GM11168 (cell line): Measurements from ENCODE around the gene TTC29.

Experiments
- in situ Hi-C: fragments of 300-500 bp; cut with MboI; formaldehyde crosslinking; loops from one replicate; pipeline ENCODE4 v1.12.0; 2022; ENCODE audit warnings: low sequenced_read_pairs; ENCODE audit not compliant: unreplicated experiment

The TTC29 gene, protein sequence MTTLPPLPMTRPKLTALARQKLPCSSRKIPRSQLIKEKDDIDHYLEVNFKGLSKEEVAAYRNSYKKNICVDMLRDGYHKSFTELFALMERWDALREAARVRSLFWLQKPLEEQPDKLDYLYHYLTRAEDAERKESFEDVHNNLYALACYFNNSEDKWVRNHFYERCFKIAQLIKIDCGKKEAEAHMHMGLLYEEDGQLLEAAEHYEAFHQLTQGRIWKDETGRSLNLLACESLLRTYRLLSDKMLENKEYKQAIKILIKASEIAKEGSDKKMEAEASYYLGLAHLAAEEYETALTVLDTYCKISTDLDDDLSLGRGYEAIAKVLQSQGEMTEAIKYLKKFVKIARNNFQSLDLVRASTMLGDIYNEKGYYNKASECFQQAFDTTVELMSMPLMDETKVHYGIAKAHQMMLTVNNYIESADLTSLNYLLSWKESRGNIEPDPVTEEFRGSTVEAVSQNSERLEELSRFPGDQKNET

DNA sequence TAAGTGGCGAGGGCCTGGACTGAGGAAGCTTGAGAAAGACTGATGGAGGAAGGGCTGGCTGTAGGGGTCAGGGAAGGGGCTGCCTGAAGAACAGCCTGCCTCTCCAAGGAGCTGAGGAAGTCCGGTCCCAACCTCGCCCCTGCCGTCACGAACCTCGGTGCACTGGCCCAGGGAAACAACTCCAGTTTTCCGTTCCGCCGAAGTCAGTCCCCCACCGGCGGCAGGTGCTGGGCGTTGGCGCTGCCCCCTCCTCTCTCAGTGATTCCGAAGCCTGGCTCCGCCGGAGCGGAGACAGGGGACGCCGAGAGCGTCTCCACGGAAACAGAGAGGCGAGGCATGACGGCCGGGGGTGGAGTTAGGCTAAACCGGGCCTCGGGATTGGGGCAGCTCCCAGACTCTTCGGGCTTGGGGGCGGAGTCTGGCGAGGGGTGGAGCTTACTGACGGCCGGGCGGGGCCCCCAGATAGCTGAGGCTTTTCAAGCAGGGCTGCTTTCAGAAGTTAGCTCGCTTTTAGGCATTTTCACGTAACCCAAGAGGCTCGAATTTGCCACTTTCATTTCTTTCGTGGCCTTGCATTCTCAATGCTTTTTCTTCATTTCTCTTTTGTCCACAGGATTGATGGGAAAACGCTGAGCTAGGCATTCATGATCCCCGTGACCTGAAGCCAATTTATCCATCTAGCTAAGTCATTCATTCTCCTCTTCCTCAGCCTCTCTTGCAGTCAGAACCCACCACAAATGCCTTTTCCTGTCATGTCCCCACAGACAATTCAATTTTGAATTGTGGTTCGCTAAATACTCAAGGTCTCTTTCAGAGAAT, at the start of gene TTC29:
Gene TTC29 (minus strand): TSS at position 309 of the 819 bp plus-strand sequence. CDS start 5,969 bp downstream, outside the sequence.
- in situ Hi-C loops = no loop called here

DNA sequence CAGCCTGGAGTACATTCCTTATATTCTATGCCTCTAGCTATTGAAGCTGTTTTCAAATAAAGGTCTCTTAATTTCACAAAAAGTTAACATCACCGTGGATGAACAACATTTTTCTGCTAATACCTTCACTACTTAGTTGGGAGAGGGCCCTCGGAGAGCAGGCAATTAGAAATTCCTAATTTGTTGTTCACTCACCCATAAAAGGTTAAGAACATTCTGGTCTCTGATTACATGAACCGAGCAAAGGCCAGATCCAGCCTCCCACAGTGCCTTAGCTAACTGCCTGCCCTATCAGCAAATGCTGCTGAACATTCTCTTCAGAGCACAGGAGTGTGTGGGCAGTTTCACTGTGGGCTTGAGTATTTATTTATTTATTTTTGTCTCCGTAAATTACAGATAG, 36.0 kb upstream of the TTC29 start:
- in situ Hi-C loops = no loop called here

DNA sequence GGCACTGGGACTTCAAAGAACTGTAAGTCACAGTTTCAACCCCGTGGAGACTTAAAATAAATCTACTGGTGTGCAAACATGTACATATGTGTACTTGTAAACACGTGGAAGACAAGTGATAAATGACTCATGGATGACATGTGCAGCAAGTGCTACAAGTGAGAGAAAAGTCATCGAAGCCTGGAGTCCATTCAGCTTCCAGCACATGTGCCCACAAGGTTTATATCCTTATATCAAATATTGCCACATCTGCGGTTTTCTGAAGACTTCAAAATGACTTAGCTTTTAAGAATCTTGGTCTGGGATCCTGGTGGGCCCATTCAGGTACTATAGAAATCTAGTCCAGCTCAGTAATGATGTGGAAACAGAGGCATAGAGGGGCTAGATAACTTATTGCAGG, 33.0 kb upstream of the TTC29 start:
- in situ Hi-C loops = no loop called here

DNA sequence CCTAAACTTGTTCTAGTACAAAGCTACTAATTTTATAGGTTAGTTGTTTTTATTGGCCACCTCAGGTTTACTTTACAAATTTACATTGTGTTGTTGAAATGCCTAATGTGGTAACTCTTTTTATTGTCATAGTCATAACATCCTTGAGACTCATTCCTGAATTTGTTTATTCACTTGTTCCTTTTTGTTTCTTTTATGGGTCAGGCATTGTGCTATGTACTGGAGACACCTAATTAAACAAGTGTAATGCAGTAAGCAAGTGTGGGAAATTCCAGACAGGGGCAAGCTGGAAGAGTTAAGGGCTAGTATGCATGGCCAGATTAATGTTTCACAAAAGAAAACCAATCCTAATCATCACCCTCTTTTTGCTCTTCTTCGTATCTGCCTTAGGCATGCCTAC, 30.5 kb upstream of the TTC29 start:
- in situ Hi-C loops = no loop called here

DNA sequence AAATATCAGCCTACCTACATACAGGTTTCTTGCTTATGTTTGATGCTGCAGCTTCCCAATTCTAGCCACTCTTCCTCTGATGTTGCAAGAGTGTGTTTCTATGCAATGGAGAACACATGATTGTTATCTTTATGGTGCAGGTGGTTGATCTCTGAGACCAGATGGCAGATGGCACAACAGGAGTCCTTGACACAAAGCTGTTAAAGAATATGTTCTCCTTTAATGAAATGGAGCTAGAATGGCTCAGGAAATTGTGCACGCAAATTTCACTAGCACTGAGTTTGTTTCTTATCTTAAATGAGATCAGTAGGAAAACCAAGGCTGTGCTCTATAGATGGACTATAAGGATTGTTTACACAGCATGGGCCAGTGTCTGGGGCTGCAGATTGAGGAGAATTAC, 29.9 kb upstream of the TTC29 start:
- in situ Hi-C loops = no loop called here

DNA sequence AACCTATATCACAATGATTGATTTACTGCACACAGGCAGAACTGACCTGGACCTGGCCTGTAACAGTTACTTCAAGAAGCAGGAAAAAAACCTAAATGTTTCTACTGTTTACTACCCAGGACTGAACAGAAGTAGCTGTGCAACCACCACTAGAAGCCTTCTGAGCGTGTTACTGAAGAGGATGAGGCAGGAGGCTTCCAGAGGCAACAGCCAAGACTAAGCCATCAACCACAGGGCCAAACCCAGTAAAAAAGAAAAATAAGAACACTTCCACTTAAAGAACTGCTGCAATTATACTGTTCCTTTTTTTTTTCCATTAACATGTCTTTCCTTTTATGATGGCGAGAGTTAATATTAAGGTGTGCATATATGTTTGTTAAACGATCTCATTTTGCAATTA, 29.4 kb upstream of the TTC29 start:
- in situ Hi-C loops = no loop called here

DNA sequence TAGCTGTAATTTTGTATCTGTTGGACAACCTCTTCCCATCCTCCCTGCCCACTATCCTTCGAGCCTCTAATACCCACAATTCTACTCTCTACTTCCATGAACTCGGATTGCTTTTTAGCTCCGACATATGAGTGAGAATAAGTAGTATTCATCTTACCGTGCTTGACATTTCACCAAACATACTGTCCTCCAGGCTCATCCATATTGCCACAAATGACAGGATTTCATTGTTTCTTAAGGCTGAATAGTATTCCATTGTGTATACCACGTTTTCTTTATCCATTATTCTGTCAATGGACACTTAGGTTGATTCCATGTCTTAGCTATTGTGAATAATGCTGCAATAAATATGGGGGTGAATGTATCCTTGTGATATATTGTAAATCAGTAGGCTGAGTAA, 26.4 kb upstream of the TTC29 start:
- in situ Hi-C loops = no loop called here

DNA sequence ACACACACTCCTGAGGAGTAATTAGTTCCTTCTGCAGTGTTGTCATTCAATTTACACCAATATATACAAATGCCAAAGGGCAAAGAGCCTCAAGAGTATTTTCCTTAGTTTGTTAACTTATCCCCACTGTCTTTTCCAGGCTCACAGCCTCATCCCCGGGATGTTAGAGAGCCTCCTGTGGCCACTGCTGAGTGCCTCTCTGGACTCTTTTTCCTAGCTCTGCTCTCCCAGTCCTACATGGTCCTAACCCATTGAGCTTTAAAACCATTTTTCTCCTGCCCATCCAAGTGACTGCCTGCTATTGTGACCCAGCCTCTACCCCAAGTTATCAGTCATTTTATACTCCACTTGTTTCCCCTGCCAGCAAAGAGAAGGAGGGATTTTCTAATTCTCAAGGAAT, 23.5 kb upstream of the TTC29 start:
- in situ Hi-C loops = no loop called here

DNA sequence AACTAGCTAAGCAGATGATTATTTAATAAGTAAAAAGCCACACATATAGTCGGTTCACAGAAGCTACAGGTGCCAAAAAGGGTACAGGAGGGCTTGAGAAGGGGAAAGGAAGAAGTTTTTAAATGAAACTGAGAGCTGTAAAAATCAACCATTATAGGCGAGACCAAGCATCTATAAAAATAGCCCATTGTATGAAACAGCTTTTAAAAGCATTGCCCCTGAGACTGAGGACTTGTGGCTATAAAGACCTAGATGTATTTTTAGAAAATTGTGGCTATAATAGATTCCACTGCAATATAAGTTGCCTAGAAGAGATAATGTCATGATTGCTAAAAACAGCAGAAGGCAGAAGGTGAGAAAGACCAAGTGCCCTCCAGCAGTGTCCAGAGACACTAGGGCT, 15.0 kb upstream of the TTC29 start:
- in situ Hi-C loops = no loop called here

DNA sequence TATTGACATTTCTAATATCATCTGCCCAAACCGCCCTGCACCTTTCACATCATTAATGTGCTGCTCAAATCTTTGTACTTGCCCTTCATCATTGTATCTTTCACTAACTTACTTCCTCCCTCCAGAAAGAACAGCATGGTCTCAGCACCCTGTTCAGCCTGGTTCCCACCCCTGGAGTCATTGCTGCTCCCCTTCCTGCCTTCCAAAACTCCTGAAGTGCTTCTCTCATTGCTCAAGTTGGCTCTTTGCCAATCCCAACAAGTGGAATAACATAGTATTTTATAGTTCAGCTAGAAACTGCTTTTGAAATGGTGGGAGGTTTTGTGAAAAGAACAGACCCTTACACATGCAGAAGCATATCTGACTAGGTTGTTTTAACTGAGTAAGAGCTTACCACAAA, 14.0 kb upstream of the TTC29 start:
- in situ Hi-C loops = no loop called here

DNA sequence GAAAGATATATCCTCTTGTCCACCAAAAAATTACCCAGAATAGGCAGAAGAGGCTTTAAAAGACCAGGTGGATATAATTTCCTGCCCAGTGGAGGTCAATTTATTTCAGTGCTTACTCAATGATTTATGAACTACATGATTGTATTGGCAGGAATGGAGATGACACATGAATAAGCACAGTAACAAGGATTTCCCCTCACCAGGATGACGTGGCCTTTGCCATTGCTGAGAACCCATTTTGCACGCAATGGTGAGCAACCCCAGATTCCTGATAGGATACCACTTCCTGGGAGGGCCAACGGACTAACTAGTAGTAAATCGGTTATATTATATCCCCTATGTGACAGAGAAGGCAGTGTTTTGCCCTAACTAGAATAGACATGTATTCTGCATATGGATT, 11.6 kb upstream of the TTC29 start:
- in situ Hi-C loops = no loop called here

DNA sequence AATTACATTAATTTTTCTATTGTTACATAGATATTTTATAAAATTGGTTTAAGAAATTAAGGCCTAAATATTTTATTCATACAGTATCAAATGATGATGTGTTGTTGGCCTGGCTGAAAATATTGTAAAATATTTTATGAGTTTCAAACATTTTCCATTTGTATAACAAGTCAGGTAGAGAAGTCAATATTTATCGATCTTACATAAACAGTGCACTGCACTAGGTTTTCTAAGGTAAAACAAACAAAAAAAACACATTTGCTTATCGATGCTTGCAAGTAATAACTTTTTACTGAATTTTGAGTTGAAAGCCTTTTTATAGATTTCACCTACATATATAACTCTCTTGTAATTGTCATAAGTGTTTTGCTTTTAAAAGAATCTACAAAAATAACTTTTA, 7.2 kb upstream of the TTC29 start:
- in situ Hi-C loops = no loop called here

DNA sequence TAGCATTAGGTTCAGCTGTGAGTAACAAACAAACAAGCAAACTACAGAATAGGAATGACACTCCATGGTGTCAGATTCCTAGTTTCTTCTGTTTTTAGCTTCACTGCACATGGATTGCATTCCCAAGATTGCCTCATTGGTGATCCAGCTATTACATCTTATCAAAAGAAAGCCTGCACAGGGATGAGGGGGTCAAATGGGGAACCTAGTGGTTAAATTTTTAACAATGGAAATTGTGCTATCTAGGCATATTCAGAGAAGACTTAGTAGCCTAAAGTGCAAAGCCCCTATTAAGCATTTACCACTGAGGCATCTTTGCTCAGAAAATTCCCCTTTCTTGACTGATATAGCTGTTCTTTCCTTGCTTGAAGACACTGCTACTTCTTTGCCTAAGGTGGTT, 3.9 kb upstream of the TTC29 start:
- in situ Hi-C loops = no loop called here

DNA sequence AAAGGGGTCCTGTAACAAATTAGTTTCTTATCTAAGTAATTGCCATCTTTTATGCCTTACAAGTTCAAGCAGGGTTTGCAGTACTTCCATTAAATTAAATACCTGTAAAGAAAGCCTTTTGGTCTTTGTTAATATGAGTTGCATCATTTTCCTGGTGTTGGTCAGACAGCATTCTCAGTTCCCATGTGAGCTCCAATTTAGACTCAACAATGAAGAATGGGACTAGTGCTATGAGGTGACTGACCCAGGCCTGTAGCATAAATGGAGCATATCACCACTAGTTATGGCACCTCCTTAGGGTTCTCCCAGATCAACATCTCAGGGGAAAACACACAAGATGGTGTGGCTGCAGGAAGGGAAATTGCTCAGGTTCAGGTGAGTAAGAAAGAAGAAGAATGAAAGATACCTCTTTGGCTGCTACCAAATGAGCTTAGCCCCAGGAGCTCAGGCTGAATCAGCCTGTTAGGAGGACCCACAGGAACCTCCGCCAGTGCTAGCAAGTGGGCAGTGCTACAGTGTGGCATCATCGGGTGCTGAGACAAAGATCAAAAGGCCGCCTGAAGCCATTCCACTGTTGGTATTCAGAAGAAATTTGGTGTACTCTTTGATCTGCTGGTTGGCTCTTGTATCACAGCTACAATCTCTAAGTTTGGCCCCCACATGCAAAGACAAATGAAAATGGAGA, 1.8 kb downstream of the TTC29 start:
- in situ Hi-C loops = no loop called here

DNA sequence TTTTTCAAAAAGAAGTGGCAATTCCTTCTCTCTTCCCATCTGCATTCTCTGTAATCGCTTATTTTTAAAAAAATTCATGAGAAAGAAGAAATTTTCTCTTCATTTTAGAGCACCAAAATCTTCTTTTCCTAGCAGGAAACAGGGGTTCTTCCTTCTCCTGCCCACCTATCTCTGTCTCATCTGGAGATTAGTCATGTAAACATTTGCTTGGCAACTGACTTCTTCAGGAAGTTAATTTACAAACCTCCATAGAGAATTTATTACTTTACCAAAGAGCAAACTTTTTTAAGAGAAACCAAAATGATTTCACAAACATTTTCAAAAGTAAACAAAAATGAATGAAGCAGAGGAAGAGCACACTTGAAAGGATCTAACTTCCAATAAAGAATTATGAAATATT, 13.5 kb downstream of the TTC29 start:
- in situ Hi-C loops = no loop called here

DNA sequence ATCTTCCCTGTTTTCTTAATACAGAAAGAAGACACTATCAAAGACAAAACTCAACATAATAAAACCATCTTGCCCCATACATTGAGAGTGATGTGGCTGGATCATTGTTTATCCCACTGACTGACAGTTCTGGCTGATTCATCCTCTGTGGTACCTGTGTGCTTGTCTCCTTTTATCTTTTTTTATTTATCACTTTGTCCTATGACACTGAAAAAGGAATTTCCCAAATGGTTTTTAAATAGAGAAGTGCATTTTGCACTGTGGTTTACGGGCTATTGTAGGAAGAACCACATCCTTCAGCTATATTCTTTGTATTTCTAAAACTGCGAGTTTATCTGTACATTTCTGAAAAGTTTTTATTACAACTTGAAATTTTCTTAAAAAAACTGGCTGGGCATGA, 15.0 kb downstream of the TTC29 start:
- in situ Hi-C loops = no loop called here

DNA sequence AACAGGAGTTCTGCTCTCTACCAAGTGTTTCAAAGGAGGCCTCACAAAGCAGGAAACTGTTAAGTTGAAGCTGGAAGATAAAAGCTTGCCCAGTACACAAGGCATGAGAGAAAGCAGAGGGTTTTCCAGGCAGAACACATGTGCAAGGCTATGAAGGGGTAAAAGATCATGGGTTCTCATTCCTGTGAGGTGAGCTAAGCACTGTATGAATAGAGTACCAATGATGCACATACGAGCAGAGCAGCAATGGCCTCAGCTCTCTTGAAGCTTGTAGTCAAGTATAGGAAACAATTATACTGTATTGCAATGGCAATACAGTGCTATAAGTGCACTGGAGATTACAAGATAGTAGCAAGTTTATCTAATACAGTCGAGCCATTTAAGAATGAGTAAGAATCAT, 18.0 kb downstream of the TTC29 start:
- in situ Hi-C loops = no loop called here

DNA sequence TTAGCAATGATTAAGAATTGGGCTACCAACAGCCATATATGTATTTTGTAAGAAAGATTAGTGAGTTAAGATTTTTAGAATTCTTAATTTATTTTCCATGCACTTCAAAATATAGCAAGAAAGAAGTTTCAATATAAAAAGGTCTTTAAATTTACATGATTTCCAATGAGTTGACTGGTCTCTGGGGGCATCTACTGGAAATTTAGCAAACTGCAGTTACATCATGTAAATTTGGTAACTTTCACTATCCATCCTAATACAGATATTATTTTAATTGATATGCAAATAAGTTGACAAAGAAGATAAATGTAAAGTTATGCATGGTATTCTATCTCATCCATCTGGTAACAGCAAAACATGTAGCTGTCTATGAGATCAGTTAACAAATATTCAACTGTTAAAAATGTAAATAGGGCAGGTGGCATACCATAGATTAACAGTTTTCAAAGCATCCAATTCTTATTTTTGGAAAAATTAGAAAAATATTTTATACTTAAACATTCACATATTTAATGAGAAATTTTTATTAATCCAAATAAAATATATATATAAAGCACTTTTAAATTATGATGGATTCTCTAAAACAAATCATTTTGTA, 29.1 kb downstream of the TTC29 start:
- in situ Hi-C loops = loop anchor here (10.0 kb wide), 1 partner anchor 582 kb away; no protein-coding TSS in a partner anchor

DNA sequence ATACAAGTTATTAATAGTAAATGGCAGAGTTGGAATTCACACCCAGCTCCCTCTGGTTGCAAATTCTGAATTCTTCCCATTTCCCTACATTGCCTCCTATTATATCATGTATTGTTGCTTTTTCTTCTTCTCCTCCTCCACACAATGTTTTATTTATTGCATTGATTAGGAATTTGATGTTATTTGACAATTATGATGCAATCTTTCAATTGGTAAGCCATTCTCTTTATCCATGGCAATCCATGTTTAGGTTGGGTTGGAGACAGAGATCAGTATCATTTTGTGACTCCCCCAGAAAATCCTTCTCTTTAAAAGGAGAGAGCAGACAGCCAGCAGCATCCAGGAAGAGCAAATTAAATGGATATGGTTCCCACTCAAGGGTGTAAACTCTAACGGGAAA, 30.5 kb downstream of the TTC29 start:
- in situ Hi-C loops = loop anchor here (10.0 kb wide), 1 partner anchor 580 kb away; no protein-coding TSS in a partner anchor

DNA sequence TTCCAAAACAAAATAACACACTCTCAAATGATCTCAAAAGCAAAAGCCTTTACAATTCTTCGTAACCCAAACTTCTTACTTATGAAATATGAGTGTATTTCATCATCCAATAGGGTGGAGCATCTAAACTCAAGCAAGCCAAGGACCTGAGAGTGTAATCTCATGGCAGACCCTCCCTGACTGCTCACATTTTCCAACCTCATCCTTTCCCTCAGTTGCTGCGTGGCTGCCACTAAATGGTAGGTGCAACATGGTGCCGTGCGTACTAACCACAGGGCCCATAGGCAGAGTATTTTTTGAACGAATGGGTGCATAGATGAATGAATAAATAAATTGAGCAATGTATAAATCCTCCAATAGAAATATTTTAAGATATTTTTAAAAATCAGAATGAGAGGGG, 45.4 kb downstream of the TTC29 start:
- in situ Hi-C loops = no loop called here
